CD14-positive monocyte (primary cell): ENCODE measurements around the gene NELFA. TPM values are rescaled to one million over a fixed set of nuclear protein-coding genes. Genes with fewer than 3 reads are reported as not detected.

Experiments used
- DNase-seq, 3 donors: peaks; one replicate each; pipeline ENCODE4 v3.0.0-alpha.2; 2011 to 2022
- H2AFZ ChIP-seq: 2 replicates; pipeline ENCODE4 v1.6.0; 2012; ENCODE audit warnings: mild to moderate bottlenecking, low read depth, low read length, inconsistent platforms; ENCODE audit not compliant: insufficient read depth, poor library complexity, severe bottlenecking
- H3K27ac ChIP-seq, 2 donors: 1 replicate in 1 of 2; 2 replicates in 1 of 2; pipeline ENCODE4 v1.5.1; 2012 to 2013; ENCODE audit warnings: low read length in 2 of 2, control low read depth in 1 of 2, inconsistent platforms in 1 of 2, low read depth in 1 of 2, mild to moderate bottlenecking in 1 of 2
- H3K27me3 ChIP-seq, 2 donors: one replicate each; pipeline versions ENCODE4 v1.6.0 to v1.6.1; 2011 to 2013; ENCODE audit warnings: low read length in 2 of 2; ENCODE audit not compliant: control insufficient read depth in 2 of 2, insufficient read depth in 2 of 2
- H3K36me3 ChIP-seq, 2 donors: replicated peaks in 1 of 2; 1 replicate in 1 of 2; 2 replicates in 1 of 2; pipeline versions ENCODE4 v1.5.1 to v1.6.1; 2012 to 2013; ENCODE audit warnings: low read length in 2 of 2, control low read depth in 1 of 2, inconsistent platforms in 1 of 2, mild to moderate bottlenecking in 1 of 2; ENCODE audit not compliant: insufficient read depth in 2 of 2, control insufficient read depth in 1 of 2
- H3K4me1 ChIP-seq, 2 donors: 1 replicate in 1 of 2; 2 replicates in 1 of 2; pipeline versions ENCODE4 v1.5.1 to v1.6.1; 2012 to 2013; ENCODE audit warnings: low read length in 2 of 2, control low read depth in 1 of 2, inconsistent platforms in 1 of 2, mild to moderate bottlenecking in 1 of 2, moderate library complexity in 1 of 2; ENCODE audit not compliant: insufficient read depth in 2 of 2, control insufficient read depth in 1 of 2
- H3K4me2 ChIP-seq: replicated peaks from 2 replicates; pipeline ENCODE3; 2012; ENCODE audit warnings: low read length, moderate library complexity, mild to moderate bottlenecking; ENCODE audit not compliant: poor library complexity, severe bottlenecking; ENCODE audit errors: extremely low read depth
- H3K4me3 ChIP-seq, 3 experiments: fragments of 200-600 bp in 1 of 3; sonication (generic) in 1 of 3; replicated peaks in 1 of 3; 1 replicate in 2 of 3; 2 replicates in 1 of 3; pipeline ENCODE4 v1.5.1; 2011 to 2013; ENCODE audit warnings: low read length in 3 of 3, mild to moderate bottlenecking in 3 of 3, control low read depth in 2 of 3, low read depth in 2 of 3, inconsistent platforms in 1 of 3, moderate library complexity in 1 of 3
- H3K79me2 ChIP-seq: 2 replicates; pipeline ENCODE4 v1.6.0; 2012; ENCODE audit warnings: mild to moderate bottlenecking, control low read depth, inconsistent platforms, low read length, moderate library complexity; ENCODE audit not compliant: insufficient read depth
- H3K9ac ChIP-seq: 2 replicates; pipeline ENCODE4 v1.6.0; 2017; ENCODE audit warnings: low read length, mild to moderate bottlenecking; ENCODE audit not compliant: insufficient read depth, poor library complexity, severe bottlenecking
- H3K9me3 ChIP-seq, 2 donors: replicated peaks in 1 of 2; 1 replicate in 1 of 2; 2 replicates in 1 of 2; pipeline versions ENCODE4 v1.5.1 to v1.6.1; 2012 to 2013; ENCODE audit warnings: low read length in 2 of 2, control low read depth in 1 of 2; ENCODE audit not compliant: control insufficient read depth in 1 of 2, insufficient read depth in 1 of 2
- H4K20me1 ChIP-seq: 2 replicates; pipeline ENCODE4 v1.6.0; 2012; ENCODE audit warnings: mild to moderate bottlenecking, low read length, control low read depth, moderate library complexity; ENCODE audit not compliant: insufficient read depth
- H3K27ac Mint-ChIP-seq, 7 donors: one replicate each; pipeline ENCODE4 v1.8.0; 2020; ENCODE audit warnings: mild to moderate bottlenecking in 7 of 7, mixed read lengths in 7 of 7, moderate library complexity in 6 of 7, inconsistent platforms in 2 of 7
- H3K27me3 Mint-ChIP-seq, 3 donors: one replicate each; pipeline ENCODE4 v1.8.0; 2021 to 2022; ENCODE audit warnings: low read depth in 3 of 3, mild to moderate bottlenecking in 3 of 3, mixed read lengths in 3 of 3, moderate library complexity in 3 of 3, inconsistent platforms in 1 of 3
- H3K36me3 Mint-ChIP-seq, 2 donors: one replicate each; pipeline ENCODE4 v1.8.0; 2020; ENCODE audit warnings: mixed read lengths in 2 of 2, inconsistent platforms in 1 of 2, mild to moderate bottlenecking in 1 of 2
- H3K4me1 Mint-ChIP-seq: one replicate; pipeline ENCODE4 v1.8.0; 2020; ENCODE audit warnings: mild to moderate bottlenecking, mixed read lengths
- H3K4me3 Mint-ChIP-seq, 2 donors: one replicate each; pipeline ENCODE4 v1.8.0; 2020; ENCODE audit warnings: mild to moderate bottlenecking in 2 of 2, mixed read lengths in 2 of 2, moderate library complexity in 1 of 2
- H3K9me3 Mint-ChIP-seq, 7 donors: one replicate each; pipeline ENCODE4 v1.8.0; 2020 to 2022; ENCODE audit warnings: mixed read lengths in 7 of 7, mild to moderate bottlenecking in 6 of 7, moderate library complexity in 6 of 7, inconsistent platforms in 2 of 7
- CTCF ChIP-seq: fragments of 200-600 bp; IDR thresholded peaks from one replicate; pipeline ENCODE4 v1.8.0; 2022; ENCODE audit warnings: antibody characterized with exemption, mild to moderate bottlenecking
- WGBS: methylation state at CpG from one replicate; pipeline ENCODE4 v1.1.5; 2013; ENCODE audit warnings: missing lambda C conversion rate; ENCODE audit not compliant: insufficient coverage; 5-methylcytosine and 5-hydroxymethylcytosine counted together
- intact Hi-C, 2 donors: fragments of 100-400 bp; cut with micrococcal nuclease; formaldehyde crosslinking; loops; one replicate each; pipeline versions ENCODE4 v1.15.0 to v1.15.1; 2023
- polyA plus RNA-seq, 3 donors: library from polyadenylated mRNA; depleted of rRNA in 1 of 3; unstranded in 2 of 3; stranded (reverse) in 1 of 3; fragments of 300-500 nt in 2 of 3; fragments of >200 nt in 1 of 3; fragmentation: Illumina TruSeq in 2 of 3; gene quantifications; 1 replicate in 2 of 3; 2 replicates in 1 of 3; pipeline ENCODE4 v1.2.3, GENCODE V29; 2012 to 2021

The NELFA gene
- polyA plus RNA-seq, 3 donors = 10.0 to 22.1 (median 10.5) TPM

- no peaks in the 10 kb centered on the region for H3K9me3 ChIP-seq
- H3K27ac ChIP-seq = no peak overlapping the region
- H3K4me1 ChIP-seq = no peaks in the 10 kb centered on the region
- no peak overlapping the region for H3K4me2 ChIP-seq
- no peak for DNase-seq
- H3K9me3 Mint-ChIP-seq = peaks cover 0 to 4% (median 0%) of the 10 kb centered on the region in 7 donors
- H3K36me3 Mint-ChIP-seq = peaks cover 49 to 83% of the 10 kb centered on the region in 2 donors
- WGBS = 98% methylated on average over 30 of the region's 33 CpGs
- H3K27me3 ChIP-seq = no peaks in the 10 kb centered on the region
- no peak for TF ChIP-seq CTCF
- no peaks in the 10 kb centered on the region for H3K27me3 Mint-ChIP-seq
- peaks cover 65 to 73% of the 10 kb centered on the region in 2 donors for H3K36me3 ChIP-seq
- no peak overlapping the region for H3K27ac Mint-ChIP-seq
- H3K4me3 ChIP-seq = no peak overlapping the region
- H3K79me2 ChIP-seq = peaks cover 27% of the 10 kb centered on the region
- intact Hi-C loops = no loop called here
- no peak overlapping the region for H3K4me3 Mint-ChIP-seq
- H4K20me1 ChIP-seq = peaks cover 44% of the 10 kb centered on the region
- no peak overlapping the region for H2AFZ ChIP-seq
- no peak overlapping the region for H3K9ac ChIP-seq
- no peaks in the 10 kb centered on the region for H3K4me1 Mint-ChIP-seq
Measured at GRCh38 chr4:1989533-1990347, 19.0 kb downstream of the NELFA start.

GRCh38 chr4:1988327-1988724 is 20.4 kb downstream of the NELFA start:
- H3K36me3 ChIP-seq = peaks cover 79 to 87% of the 10 kb centered on the region in 2 donors
- no peaks in the 10 kb centered on the region for H3K27me3 ChIP-seq
- H3K4me3 Mint-ChIP-seq = no peak overlapping the region
- no peaks in the 10 kb centered on the region for H3K4me1 ChIP-seq
- no peak overlapping the region for H3K27ac ChIP-seq
- intact Hi-C loops = no loop called here
- H3K36me3 Mint-ChIP-seq = peaks cover 62 to 87% of the 10 kb centered on the region in 2 donors
- whole genome bisulfite sequencing = 93% methylated on average over 9 of the region's 12 CpGs
- H3K4me1 Mint-ChIP-seq = no peaks in the 10 kb centered on the region
- no peak overlapping the region for H2AFZ ChIP-seq
- peaks cover 15% of the 10 kb centered on the region for H3K79me2 ChIP-seq
- peaks cover 36% of the 10 kb centered on the region for H4K20me1 ChIP-seq
- no peak overlapping the region for H3K27ac Mint-ChIP-seq
- H3K9ac ChIP-seq = no peak overlapping the region
- no peaks in the 10 kb centered on the region for H3K27me3 Mint-ChIP-seq
- no peak overlapping the region for H3K4me3 ChIP-seq
- no peak for TF ChIP-seq CTCF
- no peaks in the 10 kb centered on the region for H3K9me3 ChIP-seq
- DNase-seq = no peak
- no peak overlapping the region for H3K4me2 ChIP-seq
- peaks cover 0 to 2% (median 0%) of the 10 kb centered on the region in 7 donors for H3K9me3 Mint-ChIP-seq
